ENCODE measurements around the gene POLR3C.

Gene POLR3C

DNA sequence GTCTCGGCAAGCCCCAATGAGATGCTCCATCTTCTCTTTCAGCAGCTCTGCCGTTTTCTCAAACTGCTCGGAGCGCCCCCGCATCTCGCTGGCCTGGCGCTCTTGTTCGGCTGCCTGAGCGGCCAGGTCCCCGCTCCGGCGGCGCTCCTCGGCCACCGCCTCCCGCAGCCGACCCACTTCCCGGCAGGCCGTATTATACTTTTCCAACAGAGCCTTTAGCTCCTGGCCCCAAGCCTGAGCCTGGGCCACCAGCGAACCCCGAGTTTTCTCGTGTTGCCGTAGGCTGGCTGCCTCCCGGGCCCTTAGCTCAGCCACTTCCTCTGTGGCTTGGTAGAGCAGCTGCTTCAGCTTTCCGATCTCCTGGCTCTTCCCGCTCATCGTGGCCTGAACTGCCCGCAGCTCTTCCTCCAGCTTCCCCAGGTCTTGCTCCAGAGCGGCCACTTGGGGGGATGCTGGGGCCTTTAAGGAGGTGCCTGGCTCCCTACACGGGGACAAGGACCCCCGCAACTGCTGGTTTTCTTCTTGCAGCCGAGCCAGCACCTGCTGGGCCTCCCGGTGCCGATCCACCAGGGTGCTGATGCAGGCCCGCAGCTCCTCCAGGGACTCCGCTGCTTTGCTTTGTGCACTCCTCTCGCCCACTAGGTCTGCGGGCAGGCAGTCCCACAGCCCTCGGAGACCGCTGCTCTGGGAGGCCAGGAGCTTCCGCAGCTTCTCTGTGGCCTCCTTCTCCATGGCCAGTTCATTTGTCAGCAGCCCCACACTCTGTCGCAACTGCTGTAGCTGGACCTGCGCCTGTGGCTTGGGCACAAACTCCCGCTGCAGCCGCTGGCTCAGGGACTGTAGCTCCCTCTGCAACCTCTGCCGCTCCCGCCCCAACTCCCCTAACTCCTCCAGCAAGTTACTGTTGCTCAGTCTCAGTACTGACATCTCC lies 48.3 kb downstream of the POLR3C start:
- no peak for DNase-seq (ENCODE audit: low spot score)

DNA sequence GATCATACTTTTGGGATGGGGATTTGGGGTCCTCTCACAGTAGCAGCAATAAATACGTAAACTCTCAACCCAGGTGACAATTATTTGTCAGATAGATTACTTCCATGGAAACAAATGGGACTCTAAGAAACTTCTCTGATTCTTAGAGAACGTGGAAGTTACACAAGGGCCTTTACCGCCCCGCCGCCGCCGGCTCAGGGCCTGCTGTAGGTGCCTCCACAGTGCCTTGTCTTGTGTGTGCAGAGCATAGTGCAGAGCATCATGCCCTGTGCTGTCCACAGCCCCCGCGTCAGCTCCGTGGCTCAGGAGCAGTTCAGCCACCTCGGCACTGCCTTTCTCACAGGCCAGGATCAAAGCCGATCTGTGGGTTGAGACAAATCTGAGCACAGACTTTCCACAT lies 50.6 kb downstream of the POLR3C start:
- DNase-seq (ENCODE audit: low spot score), result no peak

DNA sequence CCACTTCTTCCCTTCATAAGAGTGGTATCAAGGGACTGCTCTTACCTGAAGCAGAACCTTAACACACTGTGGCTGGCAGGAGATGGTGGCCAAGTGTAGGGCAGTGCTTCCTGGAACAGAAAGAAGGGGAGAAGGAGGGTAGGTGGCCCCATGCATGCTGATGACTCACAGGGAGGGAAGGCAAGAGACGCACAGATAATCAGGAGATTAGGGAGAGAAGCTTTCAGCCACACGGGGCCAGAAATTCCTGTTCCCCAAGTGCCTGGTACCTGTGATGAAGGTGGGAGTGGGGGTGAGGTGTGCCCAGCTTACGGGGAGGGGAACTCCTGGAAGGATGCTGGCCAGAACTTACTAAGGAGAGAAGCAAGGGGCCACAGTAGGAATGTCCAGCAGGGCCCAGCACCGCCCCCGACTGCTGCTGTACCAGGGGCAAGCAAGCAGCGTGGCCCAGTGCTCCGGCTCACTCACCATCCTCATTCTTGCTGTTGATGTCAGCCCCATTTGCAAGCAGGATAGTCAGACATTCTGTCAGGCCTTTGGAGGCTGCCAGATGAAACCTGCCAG lies 54.0 kb downstream of the POLR3C start:
- DNase-seq (ENCODE audit: low spot score), result no peak

DNA sequence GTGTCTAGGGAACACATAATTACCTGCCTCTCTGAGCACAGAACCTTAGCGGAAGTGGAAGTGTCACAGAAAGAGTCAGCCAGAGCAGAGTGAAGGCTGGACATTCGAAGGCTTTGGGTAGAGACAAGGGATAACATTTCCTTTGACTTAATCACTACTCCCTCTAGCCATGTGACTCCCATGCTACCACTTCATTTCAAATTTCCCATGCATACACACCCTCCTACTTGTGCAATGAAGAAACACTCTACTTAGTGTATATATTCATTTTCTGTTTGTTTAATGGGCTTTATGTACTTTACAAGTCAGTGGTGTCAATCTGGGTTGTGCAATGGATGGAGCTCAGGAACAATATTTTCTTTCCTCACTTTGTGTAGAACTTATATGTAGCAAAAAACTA lies 54.7 kb downstream of the POLR3C start:
- no peak for DNase-seq (ENCODE audit: low spot score)

DNA sequence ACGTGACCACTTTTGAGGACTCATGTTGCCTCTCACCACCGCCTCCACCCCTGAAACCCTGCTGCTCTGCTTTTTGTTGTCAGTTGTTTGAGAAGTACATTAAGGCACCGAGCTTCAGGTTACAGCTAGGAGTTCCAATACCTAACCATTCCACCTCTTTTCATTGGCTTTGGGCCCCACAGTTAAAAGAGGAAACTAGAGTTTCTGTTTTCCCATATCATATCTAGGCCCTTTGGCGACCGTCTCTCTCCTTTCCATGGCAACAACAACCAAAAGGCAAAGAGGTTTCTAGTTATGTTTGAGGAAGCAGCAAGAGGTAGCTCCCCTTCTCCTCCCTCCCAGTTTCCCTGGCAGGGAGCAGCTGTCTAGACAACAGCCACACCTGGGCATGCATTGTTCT lies 55.8 kb downstream of the POLR3C start:
- DNase-seq (ENCODE audit: low spot score), result no peak

DNA sequence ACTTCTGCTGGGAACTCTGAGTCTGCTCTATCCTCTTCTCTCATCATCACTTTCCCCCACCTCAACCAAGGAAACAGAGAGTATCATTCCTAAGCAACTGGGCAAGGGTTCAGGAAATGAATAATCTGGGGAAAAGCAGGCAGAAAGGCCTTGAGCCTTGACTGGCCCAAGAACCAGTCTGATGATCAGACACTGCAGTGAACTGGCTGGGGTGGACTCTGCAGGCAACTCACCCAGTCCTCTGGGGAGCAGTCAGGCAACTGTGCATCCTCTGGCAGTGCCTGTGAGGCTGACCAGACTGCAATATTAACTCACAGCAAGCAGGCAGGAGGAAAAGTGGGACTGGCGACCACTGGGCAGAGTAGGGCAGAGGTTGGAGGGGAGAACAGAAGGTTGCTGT lies 60.7 kb downstream of the POLR3C start:
- DNase-seq (ENCODE audit: low spot score), result no peak

DNA sequence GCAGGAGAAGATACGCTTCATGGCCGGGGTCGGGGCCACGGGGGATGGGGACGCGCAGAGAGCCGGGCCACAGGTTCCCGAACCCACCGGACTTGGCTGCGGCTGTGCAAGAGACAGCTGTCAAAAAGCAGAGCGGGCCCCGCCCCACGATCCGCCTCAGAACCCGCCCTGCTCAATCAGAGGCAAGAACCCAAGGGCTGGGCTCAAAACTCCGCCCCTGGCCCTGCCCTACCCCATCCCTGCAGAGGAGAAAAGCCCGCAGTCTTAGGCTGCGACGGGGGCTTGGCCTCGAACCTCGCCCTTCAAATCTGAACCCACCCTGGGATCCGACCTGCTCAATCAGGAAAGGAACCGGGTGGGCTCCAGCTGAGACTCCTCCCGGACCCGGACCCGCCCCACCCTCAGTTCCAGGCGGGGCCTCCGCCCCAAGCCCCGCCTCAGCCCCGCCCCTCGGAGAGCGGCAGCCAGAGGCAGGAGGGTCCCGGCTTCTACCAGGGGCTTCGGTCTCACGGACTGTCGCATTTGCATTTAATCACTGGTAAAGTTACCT lies 61.8 kb downstream of the POLR3C start, which contains the start of gene ANKRD35:
Gene ANKRD35, minus strand, starts transcription at position 129 of the 550 bp plus-strand sequence. Its CDS starts 108 bp downstream, at position 21.
- peak; percentile 73 for DNase-seq (ENCODE audit: low spot score)

DNA sequence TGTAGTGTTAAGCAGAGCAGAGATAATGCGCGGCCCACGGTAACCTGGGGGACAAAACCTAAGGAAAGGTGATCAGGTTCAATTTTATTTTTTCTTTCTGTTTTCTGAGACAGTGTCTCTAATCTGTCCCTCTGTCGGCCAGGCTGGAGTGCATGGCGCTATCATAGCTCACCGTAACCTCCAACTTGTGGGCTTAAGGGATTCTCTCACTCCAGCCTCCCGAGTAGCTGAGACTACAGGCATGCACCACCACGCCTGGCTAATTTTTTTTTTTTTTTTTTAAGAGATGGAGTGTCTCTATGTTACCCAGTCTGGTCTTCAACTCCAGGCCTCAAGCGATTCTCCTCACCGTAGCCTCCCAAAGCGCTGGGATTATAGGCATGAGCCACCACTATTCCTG lies 62.4 kb downstream of the POLR3C start:
- DNase-seq (ENCODE audit: low spot score), result no peak

DNA sequence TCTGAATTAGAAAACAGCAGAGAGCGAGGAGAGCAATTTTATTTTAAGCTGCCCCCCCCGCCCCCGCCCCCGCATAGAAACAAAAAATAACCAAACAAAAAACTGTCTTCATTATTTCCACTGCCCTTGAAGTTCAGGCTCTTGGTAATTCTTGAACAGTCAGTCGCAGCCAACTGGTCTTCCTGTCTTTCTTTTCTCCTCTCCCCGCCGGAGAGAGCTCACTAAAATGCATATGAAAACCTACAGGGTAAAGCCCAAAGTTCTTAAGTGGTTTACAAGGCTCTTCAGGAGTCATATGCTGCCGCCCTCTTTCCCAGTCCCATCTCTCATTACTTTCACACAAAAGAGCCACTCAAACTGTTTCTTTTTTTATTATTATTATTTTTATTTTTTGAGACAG lies 62.8 kb downstream of the POLR3C start:
- no peak for DNase-seq (ENCODE audit: low spot score)

DNA sequence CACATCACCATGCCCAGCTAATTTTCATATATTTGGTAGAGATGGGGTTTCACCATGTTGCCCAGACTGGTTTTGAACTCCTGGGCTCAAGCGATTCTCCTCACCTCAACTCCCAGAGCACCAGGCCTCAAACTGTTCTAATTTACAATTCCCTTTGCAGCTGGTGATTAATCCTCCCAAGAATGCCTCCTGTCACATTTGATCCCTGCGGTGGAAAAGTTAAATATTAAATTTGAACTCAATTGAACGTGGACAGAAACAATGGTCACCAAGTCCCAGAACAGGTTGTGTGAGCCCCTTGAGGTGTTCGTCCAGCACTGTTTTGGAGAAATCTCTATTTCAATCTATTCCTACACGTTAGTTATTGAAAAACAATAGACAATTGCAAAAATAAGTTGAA lies 63.6 kb downstream of the POLR3C start:
- DNase-seq (ENCODE audit: low spot score), result no peak

DNA sequence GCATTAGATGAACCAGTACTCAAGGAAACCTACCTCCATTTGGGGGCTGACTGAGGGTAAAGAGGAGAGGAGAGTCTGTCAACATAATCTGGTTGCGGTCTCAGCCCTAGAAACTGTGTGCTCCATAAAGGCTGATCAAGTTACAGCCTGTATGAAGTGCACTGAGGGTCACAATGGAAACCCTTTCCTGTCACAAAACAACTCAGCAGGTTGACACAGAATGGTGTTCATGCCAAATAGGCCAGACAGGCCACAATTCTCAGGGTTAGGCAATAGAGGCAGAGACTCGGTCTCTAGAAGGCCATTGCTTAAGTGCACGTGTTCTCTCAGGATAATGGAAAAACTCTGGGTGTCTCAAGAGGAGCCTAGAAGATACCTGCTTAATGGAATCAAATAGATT lies 65.7 kb downstream of the POLR3C start:
- no peak for DNase-seq (ENCODE audit: low spot score)

DNA sequence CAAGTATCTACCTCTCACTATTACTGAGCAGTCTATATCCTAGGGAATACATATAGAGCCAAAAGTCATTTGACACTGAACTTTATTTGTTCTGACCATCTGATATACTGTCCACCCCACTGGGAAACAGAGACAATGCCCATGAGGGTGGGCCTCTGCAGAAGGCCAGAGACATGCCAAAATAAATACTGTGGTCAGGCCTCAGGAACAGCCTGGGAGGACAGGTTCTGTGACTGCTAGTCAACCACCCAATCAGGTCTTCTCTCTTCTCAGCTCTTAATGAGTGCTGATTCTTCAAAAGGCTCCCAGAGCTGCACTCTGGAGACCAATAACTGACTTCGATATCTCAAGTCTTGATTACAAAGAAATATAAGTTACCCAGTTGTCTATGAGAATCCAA lies 67.1 kb downstream of the POLR3C start:
- no peak for DNase-seq (ENCODE audit: low spot score)

DNA sequence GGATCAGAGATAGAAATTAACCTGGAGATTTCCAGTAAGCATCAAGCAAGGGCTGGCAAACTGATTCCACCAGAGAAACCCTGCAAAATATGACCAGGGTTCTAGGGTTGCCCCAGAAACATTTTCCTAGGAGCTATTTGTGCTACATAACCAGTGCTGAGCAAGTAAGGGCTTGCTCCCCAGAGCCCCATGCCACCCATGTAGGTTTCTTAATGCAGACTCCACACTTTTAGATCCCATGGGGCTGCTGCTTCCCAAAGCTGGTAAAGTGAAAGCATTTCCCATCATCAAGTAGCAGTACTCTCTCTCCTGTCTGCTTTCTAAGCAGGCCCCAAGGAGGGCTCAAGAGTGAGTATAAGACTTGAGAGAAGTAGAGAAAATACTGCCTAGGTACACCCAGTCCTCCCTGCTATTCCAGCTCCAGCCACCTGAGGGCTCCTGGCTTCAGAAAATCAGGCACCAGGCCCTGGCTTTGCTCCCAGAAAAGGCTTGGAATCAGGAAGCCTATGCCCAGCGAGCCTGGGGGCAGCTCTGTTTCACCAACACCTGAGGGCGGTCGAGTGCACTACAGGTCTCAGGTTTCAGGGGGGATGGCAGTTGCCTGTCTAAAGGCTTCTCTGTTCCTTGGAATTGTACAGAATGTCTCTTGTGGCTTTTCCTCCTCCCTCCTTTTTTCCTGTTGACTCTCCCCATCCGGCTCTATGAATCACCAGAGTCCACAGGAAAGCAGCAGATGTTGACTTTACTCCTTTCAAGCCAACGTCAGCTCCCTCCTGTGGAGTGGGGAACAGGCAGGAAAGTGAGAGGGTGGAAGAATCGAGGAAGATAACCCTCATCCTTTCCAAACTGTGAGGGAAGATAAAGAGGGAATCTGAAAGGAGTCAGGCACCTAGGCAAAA lies 67.8 kb downstream of the POLR3C start:
- DNase-seq (ENCODE audit: low spot score), result peak; percentile 84

DNA sequence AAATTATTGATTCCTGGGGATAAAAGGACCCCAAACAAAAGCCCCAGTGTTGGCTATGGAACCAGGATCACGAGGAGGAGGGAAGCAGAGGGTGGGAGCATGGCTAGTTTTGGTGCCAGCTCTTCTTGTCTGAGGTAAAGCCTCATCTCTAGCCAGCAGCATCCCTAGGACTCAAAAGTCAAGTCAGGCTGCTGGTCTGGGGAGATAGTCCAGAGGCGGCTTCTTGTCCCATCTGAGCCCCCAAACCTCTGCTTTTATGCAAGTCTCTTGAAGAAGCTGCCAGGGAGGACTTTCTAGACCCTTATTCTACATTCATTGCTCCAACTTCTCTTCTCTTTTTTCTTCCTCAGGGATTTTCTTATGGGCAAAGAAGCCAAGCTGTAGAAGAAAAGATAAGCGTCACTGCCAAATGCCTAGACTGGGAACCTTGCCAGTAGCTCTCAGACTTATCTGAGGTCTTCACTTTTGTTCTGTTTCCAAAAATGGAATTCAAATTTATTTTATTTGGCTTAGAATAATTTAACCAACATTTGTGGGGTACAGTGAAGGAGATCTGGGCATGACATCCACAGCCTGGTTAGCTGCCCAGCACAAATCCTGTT lies 68.6 kb downstream of the POLR3C start:
- DNase-seq (ENCODE audit: low spot score), result no peak

DNA sequence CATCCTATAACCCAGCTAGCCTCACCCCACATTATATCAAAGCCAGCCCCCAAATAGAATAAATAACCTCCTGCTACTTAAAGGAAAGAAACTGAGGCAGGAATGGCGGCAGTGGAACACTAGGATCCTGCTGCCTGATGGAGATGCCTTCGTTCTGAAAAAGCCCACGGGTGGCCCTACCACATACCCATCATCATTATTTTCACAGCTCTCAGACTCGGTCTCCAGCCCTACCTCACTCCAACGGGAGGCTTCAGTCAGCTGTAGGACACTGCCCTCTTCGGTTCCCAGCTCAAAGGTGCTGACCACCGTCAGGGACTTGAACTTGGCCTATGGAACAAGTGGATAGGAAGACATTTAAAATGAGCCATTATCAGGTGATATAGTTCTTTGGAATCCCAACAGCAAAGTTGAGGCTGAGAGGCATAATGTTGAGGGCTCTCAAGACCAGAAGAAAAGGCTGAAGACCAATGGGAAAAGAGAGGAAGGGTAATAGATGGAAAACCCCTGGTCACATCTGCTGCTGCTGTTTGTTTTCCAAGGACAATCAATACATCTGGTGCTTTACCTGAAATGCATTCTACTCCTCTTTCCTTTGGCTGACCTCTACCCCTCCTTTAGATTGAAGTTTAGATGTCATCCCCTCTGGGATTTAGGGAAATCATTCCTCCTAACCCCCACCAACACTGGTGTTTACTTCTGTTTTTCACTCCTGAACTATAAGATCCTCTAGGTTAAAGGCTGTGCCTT lies 69.5 kb downstream of the POLR3C start:
- DNase-seq (ENCODE audit: low spot score), result no peak

Measured in putamen (tissue), 1 donor.